Fibroblast of lung (primary cell): ENCODE measurements around the gene JAK1. TPM values are rescaled to one million over a fixed set of nuclear protein-coding genes. Genes with fewer than 3 reads are reported as not detected.

Experiments used
- DNase-seq, 2 donors: peaks; one replicate each; pipeline versions ENCODE4 v3.0.0 to v3.0.0-alpha.2; 2010; ENCODE audit warnings: low read depth in 2 of 2
- H2AFZ ChIP-seq: 2 replicates; pipeline ENCODE4 v1.5.1; 2012; ENCODE audit warnings: low read length, control low read depth, inconsistent platforms
- H3K27ac ChIP-seq: 2 replicates; pipeline ENCODE4 v1.5.1; 2011; ENCODE audit warnings: low read length, control low read depth; ENCODE audit not compliant: insufficient read depth
- H3K27me3 ChIP-seq: 2 replicates; pipeline ENCODE4 v1.5.1; 2011; ENCODE audit warnings: mild to moderate bottlenecking, low read length; ENCODE audit not compliant: control insufficient read depth, insufficient read depth
- H3K36me3 ChIP-seq: 2 replicates; pipeline ENCODE4 v1.5.1; 2011; ENCODE audit warnings: low read length; ENCODE audit not compliant: control insufficient read depth, insufficient read depth
- H3K4me1 ChIP-seq: 2 replicates; pipeline ENCODE4 v1.5.1; 2011; ENCODE audit warnings: low read length; ENCODE audit not compliant: control insufficient read depth, insufficient read depth; ENCODE audit errors: extremely low read depth
- H3K4me2 ChIP-seq: 2 replicates; pipeline ENCODE4 v1.5.1; 2011; ENCODE audit warnings: low read length, control low read depth; ENCODE audit not compliant: insufficient read depth; ENCODE audit errors: extremely low read depth
- H3K4me3 ChIP-seq, 4 experiments: fragments of 200-600 bp in 1 of 4; sonication (generic) in 1 of 4; replicated peaks in 1 of 4; 2 replicates each; pipeline ENCODE4 v1.5.1; 2011 to 2016; ENCODE audit warnings: low read length in 4 of 4, low read depth in 3 of 4, mild to moderate bottlenecking in 3 of 4, control low read depth in 2 of 4, inconsistent platforms in 1 of 4, mixed read lengths in 1 of 4; ENCODE audit not compliant: insufficient read depth in 1 of 4; ENCODE audit errors: control extremely low read depth in 1 of 4
- H3K79me2 ChIP-seq: 2 replicates; pipeline ENCODE4 v1.5.1; 2012; ENCODE audit warnings: mild to moderate bottlenecking, low read length, inconsistent platforms; ENCODE audit not compliant: control insufficient read depth, insufficient read depth
- H3K9ac ChIP-seq: 2 replicates; pipeline ENCODE4 v1.5.1; 2011; ENCODE audit warnings: mild to moderate bottlenecking, low read length, control low read depth; ENCODE audit not compliant: insufficient read depth
- H3K9me3 ChIP-seq: 2 replicates; pipeline ENCODE4 v1.5.1; 2012; ENCODE audit warnings: low read depth, low read length; ENCODE audit not compliant: control insufficient read depth, insufficient read depth
- H4K20me1 ChIP-seq: 2 replicates; pipeline ENCODE4 v1.5.1; 2011; ENCODE audit warnings: low read length; ENCODE audit not compliant: control insufficient read depth, insufficient read depth; ENCODE audit errors: extremely low read depth
- CTCF ChIP-seq, 2 donors: IDR thresholded peaks in 1 of 2; conservative IDR thresholded peaks in 1 of 2; 1 replicate in 1 of 2; 2 replicates in 1 of 2; pipeline ENCODE4 v1.5.1; 2011 to 2012; ENCODE audit warnings: low read length in 2 of 2, control low read depth in 1 of 2, inconsistent platforms in 1 of 2, low read depth in 1 of 2, mild to moderate bottlenecking in 1 of 2
- EZH2 ChIP-seq: IDR thresholded peaks from 2 replicates; pipeline ENCODE4 v1.5.1; 2012; ENCODE audit warnings: low read length, control low read depth, mild to moderate bottlenecking; ENCODE audit errors: missing control alignments
- polyA plus RNA-seq, 2 donors: library from polyadenylated mRNA; depleted of rRNA in 1 of 2; stranded (reverse) in 1 of 2; unstranded in 1 of 2; fragments of >200 nt; gene quantifications; 2 replicates each; pipeline ENCODE4 v1.2.1, GENCODE V29; 2011 to 2012; ENCODE audit warnings: missing spikeins in 1 of 2
- total RNA-seq: library from RNA; depleted of rRNA; stranded (reverse); fragments of >200 nt; gene quantifications from 2 replicates; pipeline ENCODE4 v1.2.1, GENCODE V29; 2014

JAK1 gene
- total and polyA plus RNA-seq, 2 donors (not counting 1 experiment from before 2014, with no cell fraction given) = 144 to 152 TPM

GRCh38 chr1:64856553-64856952, 109.8 kb downstream of the JAK1 start:
- Histone ChIP-seq H2AFZ (no peak overlapping the region), H3K27ac (no peak overlapping the region)
- peak in 1 of 2 donors; percentile 6 for DNase-seq

DNA sequence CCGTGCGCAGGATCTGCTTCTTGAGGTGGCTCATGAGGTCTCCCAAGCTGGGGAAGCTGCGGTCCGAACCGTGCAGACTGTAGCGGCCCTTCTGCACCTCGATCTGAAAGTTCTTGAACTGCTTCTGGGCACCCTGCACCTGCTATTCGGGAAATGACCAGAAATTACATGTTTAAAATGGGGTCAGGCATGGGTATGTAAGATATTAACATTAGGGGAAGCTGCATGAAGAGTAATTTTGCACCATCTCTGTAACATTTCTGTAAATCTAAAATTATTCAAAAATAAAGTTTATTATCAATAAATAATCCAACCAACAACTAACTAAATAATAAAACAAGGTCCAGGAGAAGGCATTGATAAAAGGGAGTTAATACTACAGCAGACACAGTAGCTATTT, 110.8 kb downstream of the JAK1 start:
- no peak overlapping the region for H3K4me3 ChIP-seq
- H3K79me2 ChIP-seq = no peaks in the 10 kb centered on the region
- H3K36me3 ChIP-seq = peaks cover 15% of the 10 kb centered on the region
- no peak for DNase-seq
- H3K9me3 ChIP-seq = no peaks in the 10 kb centered on the region
- no peaks in the 10 kb centered on the region for H3K27me3 ChIP-seq
- H4K20me1 ChIP-seq = no peaks in the 10 kb centered on the region
- H2AFZ ChIP-seq = no peak overlapping the region
- H3K9ac ChIP-seq = no peak overlapping the region
- no peaks in the 10 kb centered on the region for H3K4me1 ChIP-seq
- H3K4me2 ChIP-seq = no peak overlapping the region
- TF ChIP-seq CTCF (conservative IDR thresholded peaks at IDR 0.05 in 1 of 2, IDR thresholded peaks at IDR 0.05 in 1 of 2; ENCODE audit: low read depth in 1 of 2, low read length in 2 of 2) (no peak), EZH2 (no peak)
- no peak overlapping the region for H3K27ac ChIP-seq

More at GRCh38 chr1:64856553-64856952, 109.8 kb downstream of the JAK1 start:
- Histone ChIP-seq H3K4me2 (no peak overlapping the region), H3K27me3 (no peaks in the 10 kb centered on the region), H3K36me3 (peaks cover 15% of the 10 kb centered on the region), H3K9me3 (no peaks in the 10 kb centered on the region), H3K4me1 (no peaks in the 10 kb centered on the region), H3K79me2 (no peaks in the 10 kb centered on the region), H3K9ac (no peak overlapping the region), H4K20me1 (no peaks in the 10 kb centered on the region), H3K4me3 (no peak overlapping the region)
- TF ChIP-seq EZH2 (no peak), CTCF (conservative IDR thresholded peaks at IDR 0.05 in 1 of 2, IDR thresholded peaks at IDR 0.05 in 1 of 2; ENCODE audit: low read depth in 1 of 2, low read length in 2 of 2) (no peak)

- H3K27me3 ChIP-seq = no peaks in the 10 kb centered on the region
- no peak for DNase-seq
- H4K20me1 ChIP-seq = no peaks in the 10 kb centered on the region
- no peak overlapping the region for H3K4me3 ChIP-seq
- H3K9me3 ChIP-seq = no peaks in the 10 kb centered on the region
- no peak overlapping the region for H3K27ac ChIP-seq
- H3K36me3 ChIP-seq = peaks cover 16% of the 10 kb centered on the region
- TF ChIP-seq CTCF (conservative IDR thresholded peaks at IDR 0.05 in 1 of 2, IDR thresholded peaks at IDR 0.05 in 1 of 2; ENCODE audit: low read depth in 1 of 2, low read length in 2 of 2) = no peak
- TF ChIP-seq EZH2 = no peak
- no peak overlapping the region for H2AFZ ChIP-seq
- H3K4me2 ChIP-seq = no peak overlapping the region
- H3K9ac ChIP-seq = no peak overlapping the region
- H3K4me1 ChIP-seq = no peaks in the 10 kb centered on the region
- H3K79me2 ChIP-seq = no peaks in the 10 kb centered on the region
Measured at GRCh38 chr1:64854674-64855073, 111.7 kb downstream of the JAK1 start.
